ENCODE measurements around the gene SLC16A10. TPM values are rescaled to one million over a fixed set of nuclear protein-coding genes. Genes with fewer than 3 reads are reported as not detected.

Gene SLC16A10
- total and polyA plus RNA-seq, 2 of the 8 experiments (the other 6 are each of a cell fraction or from before 2014, with no cell fraction given): 18.6 to 23.2 TPM

DNA sequence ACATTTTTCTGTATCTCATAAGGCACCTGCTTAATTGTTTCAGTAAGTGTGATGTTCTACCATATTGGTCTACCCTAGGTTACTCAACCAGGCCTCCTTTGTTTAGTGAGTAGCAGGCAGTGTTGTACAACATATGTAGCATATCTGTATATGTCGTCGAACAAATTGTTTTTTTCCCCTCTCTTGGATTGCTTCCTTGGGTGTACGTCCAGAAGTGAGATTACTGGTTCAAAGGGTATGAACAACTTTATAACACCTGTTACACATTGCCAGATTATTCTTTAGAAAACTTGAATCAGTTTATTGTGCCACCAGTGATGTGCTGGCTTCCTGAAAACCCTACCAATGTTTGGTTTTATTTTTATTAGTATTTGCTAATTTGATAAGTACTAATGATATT is 14.7 kb downstream of the SLC16A10 start (continued):
- TF ChIP-seq KDM5A (IDR thresholded peaks at IDR 0.05; ENCODE audit: low read length) (no peak), JUND (IDR thresholded peaks at IDR 0.05; ENCODE audit: low read length) (no peak), SIN3A (conservative IDR thresholded peaks at IDR 0.05 in 1 of 2, IDR thresholded peaks at IDR 0.05 in 1 of 2; ENCODE audit: low read depth in 1 of 2, low read length in 2 of 2) (no peak), SUZ12 (IDR thresholded peaks at IDR 0.05; ENCODE audit: low read length) (no peak), CREB1 (IDR thresholded peaks at IDR 0.05) (no peak), TBP (IDR thresholded peaks at IDR 0.05; ENCODE audit: low read depth, low read length) (no peak), PHF8 (conservative IDR thresholded peaks at IDR 0.05; ENCODE audit: low read depth, low read length) (no peak)
